Measurements from ENCODE around the gene COA8.

COA8 gene

DNA sequence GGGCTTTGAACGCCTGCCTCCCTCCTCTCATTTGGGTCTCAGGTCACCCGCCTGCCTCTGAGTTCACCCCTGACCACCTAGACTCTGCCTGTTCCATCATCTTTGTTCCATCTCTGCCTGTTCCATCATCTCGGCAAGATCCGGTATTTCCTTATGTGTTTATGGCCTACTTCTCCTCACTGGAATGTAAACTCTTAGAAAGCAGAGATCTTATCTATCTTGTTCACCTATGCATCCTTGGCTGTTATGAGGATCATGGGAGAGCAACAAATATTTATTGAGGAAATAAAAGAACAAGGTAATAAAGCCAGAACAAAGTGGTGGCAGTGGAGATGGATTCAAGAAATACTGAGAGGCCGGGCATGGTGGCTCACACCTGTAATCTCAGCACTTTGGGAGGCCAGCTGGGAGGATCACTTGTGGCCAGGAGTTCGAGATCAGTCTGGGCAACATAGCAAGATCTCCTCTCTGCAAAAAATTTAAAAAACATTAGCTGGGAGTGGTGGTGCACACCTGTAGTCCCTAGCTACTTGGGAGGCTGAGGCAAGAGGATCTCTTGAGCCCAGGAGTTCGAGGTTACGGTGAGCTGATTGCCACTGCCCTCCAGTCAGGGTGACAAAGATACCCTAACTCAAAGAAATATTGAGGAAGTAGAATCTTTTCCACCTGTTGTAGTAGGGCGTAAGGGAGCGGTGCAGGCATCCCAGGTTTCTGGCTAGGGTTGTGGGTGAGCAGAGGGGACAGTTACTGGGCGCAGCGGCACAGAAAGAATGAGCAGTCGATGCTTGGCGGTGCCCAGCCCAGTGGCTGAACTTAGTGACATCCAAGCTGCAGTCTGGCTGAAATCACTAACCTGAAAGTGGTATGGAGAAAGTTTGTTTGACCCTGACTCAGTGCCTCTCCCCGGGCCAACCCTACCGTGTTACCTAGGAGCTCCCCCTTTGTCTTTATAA is 64.6 kb downstream of the COA8 start:
- Histone ChIP-seq H3K4me1 (ENCODE audit: control insufficient read depth, insufficient read depth, low read depth, low read length) (peaks cover 26% of the 10 kb centered on the region), H2BK5ac (ENCODE audit: low read depth, low read length, poor library complexity, severe bottlenecking) (no peak overlapping the region), H2AFZ (ENCODE audit: low read depth, low read length) (no peak overlapping the region), H2BK12ac (ENCODE audit: low read length in 2 of 2) (peak overlapping the region in 1 of 2 experiments; percentile 87), H2BK15ac (ENCODE audit: low read depth, poor library complexity, severe bottlenecking) (peak overlapping the region; percentile 60), H3K27ac (ENCODE audit: low read length, poor library complexity, severe bottlenecking) (peak overlapping the region; percentile 39), H3K4me3 (ENCODE audit: insufficient read depth in 1 of 2, low read depth in 1 of 2, low read length in 2 of 2) (no peak overlapping the region), H2AK5ac (ENCODE audit: low read length, severe bottlenecking) (peak overlapping the region; percentile 75), H3K79me1 (replicated peaks; ENCODE audit: low read length, poor library complexity, severe bottlenecking) (no peaks in the 10 kb centered on the region), H4K8ac (ENCODE audit: low read length) (no peak overlapping the region), H3K18ac (ENCODE audit: low read depth in 1 of 2, low read length in 2 of 2) (peak overlapping the region; percentile 11 to 87), H3K23ac (ENCODE audit: low read length in 2 of 2) (peak overlapping the region in 1 of 2 experiments; percentile 11), H3K4me2 (ENCODE audit: low read length, poor library complexity, severe bottlenecking) (no peak overlapping the region), H2BK120ac (ENCODE audit: low read depth, low read length) (no peak overlapping the region), H3K9me3 (ENCODE audit: control insufficient read depth, low read length) (no peaks in the 10 kb centered on the region), H3K27me3 (ENCODE audit: control insufficient read depth in 1 of 2, insufficient read depth in 1 of 2, low read length in 2 of 2) (no peaks in the 10 kb centered on the region), H3K36me3 (ENCODE audit: control insufficient read depth in 1 of 2, insufficient read depth in 2 of 2, low read depth in 1 of 2, low read length in 2 of 2) (peaks cover 0 to 5% of the 10 kb centered on the region in 2 experiments), H3K14ac (ENCODE audit: low read length in 2 of 2) (no peak overlapping the region), H4K91ac (ENCODE audit: low read length) (peak overlapping the region; percentile 85), H3K4ac (ENCODE audit: low read depth in 1 of 2, low read length in 2 of 2) (peak overlapping the region in 1 of 2 experiments; percentile 19), H3K9ac (ENCODE audit: low read length) (peak overlapping the region; percentile 98)
- 90% methylated on average over 16 of the region's 16 CpGs for WGBS
- DNase-seq = no peak

DNA sequence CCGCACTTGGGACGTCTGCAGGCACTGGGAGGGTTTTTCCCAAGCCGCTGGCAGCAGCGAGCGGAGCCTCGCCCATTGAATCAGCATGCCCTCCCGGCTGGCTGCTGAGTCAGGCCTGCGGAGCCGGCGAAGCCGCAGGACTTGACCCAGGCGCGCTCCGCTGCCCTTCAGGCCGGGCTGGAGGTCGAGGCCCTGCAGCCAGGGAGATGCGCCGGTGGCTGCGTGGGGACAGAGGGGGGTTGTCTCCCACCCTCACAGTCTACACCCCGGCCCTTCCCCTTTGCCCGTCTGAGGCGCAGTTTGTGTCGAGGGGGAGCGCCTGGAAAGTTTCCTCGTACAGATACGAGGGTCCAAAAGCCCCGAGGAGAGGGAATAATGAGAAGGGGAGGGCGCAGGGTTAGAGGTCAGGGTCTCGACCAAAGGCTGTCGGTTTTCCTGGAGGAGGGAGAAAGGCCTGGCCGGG is 65.5 kb downstream of the COA8 start:
- H3K79me1 ChIP-seq (replicated peaks; ENCODE audit: low read length, poor library complexity, severe bottlenecking) = no peaks in the 10 kb centered on the region
- peak overlapping the region; percentile 98 for H4K8ac ChIP-seq (ENCODE audit: low read length)
- peak; percentile 90 for DNase-seq
- no peaks in the 10 kb centered on the region for H3K27me3 ChIP-seq (ENCODE audit: control insufficient read depth in 1 of 2, insufficient read depth in 1 of 2, low read length in 2 of 2)
- H3K9ac ChIP-seq (ENCODE audit: low read length) = peak overlapping the region; percentile 98
- H3K14ac ChIP-seq (ENCODE audit: low read length in 2 of 2) = no peak overlapping the region
- H3K36me3 ChIP-seq (ENCODE audit: control insufficient read depth in 1 of 2, insufficient read depth in 2 of 2, low read depth in 1 of 2, low read length in 2 of 2) = peaks cover 5 to 13% of the 10 kb centered on the region in 2 experiments
- peak overlapping the region; percentile 64 for H2AFZ ChIP-seq (ENCODE audit: low read depth, low read length)
- H3K4me3 ChIP-seq (ENCODE audit: insufficient read depth in 1 of 2, low read depth in 1 of 2, low read length in 2 of 2) = peak overlapping the region; percentile 92 to 99
- peak overlapping the region; percentile 94 for H2BK5ac ChIP-seq (ENCODE audit: low read depth, low read length, poor library complexity, severe bottlenecking)
- H3K4ac ChIP-seq (ENCODE audit: low read depth in 1 of 2, low read length in 2 of 2) = peak overlapping the region; percentile 86 to 95
- H2BK15ac ChIP-seq (ENCODE audit: low read depth, poor library complexity, severe bottlenecking) = peak overlapping the region; percentile 60
- no peaks in the 10 kb centered on the region for H3K9me3 ChIP-seq (ENCODE audit: control insufficient read depth, low read length)
- H3K4me1 ChIP-seq (ENCODE audit: control insufficient read depth, insufficient read depth, low read depth, low read length) = peaks cover 28% of the 10 kb centered on the region
- H4K91ac ChIP-seq (ENCODE audit: low read length) = peak overlapping the region; percentile 73
- H2AK5ac ChIP-seq (ENCODE audit: low read length, severe bottlenecking) = peak overlapping the region; percentile 59
- H3K4me2 ChIP-seq (ENCODE audit: low read length, poor library complexity, severe bottlenecking) = peak overlapping the region; percentile 76
- H2BK12ac ChIP-seq (ENCODE audit: low read length in 2 of 2) = no peak overlapping the region
- WGBS = 6% methylated on average over 23 of the region's 31 CpGs
- peak overlapping the region; percentile 96 to 98 for H3K18ac ChIP-seq (ENCODE audit: low read depth in 1 of 2, low read length in 2 of 2)
- peak overlapping the region in 1 of 2 experiments; percentile 54 for H3K23ac ChIP-seq (ENCODE audit: low read length in 2 of 2)
- H2BK120ac ChIP-seq (ENCODE audit: low read depth, low read length) = peak overlapping the region; percentile 95
- peak overlapping the region; percentile 91 for H3K27ac ChIP-seq (ENCODE audit: low read length, poor library complexity, severe bottlenecking)

DNA sequence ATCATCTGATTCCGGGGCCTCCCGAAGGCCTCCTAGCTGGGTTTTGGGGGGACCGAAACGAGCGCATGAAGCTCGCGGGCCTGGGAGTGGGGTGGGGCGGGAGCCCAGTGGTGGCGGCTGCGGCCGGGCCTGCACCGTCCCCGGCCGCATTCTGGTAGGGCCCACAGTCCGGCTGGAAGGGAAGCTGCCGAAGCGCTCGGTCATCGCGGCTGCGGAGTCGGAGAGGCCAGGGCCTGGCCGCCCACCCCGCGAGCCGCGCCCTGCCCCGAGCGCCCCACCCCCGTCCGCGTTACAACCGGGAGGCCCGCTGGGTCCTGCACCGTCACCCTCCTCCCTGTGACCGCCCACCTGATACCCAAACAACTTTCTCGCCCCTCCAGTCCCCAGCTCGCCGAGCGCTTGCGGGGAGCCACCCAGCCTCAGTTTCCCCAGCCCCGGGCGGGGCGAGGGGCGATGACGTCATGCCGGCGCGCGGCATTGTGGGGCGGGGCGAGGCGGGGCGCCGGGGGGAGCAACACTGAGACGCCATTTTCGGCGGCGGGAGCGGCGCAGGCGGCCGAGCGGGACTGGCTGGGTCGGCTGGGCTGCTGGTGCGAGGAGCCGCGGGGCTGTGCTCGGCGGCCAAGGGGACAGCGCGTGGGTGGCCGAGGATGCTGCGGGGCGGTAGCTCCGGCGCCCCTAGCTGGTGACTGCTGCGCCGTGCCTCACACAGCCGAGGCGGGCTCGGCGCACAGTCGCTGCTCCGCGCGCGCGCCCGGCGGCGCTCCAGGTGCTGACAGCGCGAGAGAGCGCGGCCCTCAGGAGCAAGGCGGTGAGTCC is 66.1 kb downstream of the COA8 start, which contains the start of gene KLC1:
TSS of gene KLC1 (plus strand) at position 528 of the 819 bp plus-strand sequence. CDS start 25,354 bp downstream, outside the sequence.
- peak within 1 kb of the TSS in 1 of 2 experiments; percentile 74 for H2BK12ac ChIP-seq (ENCODE audit: low read length in 2 of 2)
- peak within 1 kb of the TSS; percentile 72 for H2AFZ ChIP-seq (ENCODE audit: low read depth, low read length)
- H3K18ac ChIP-seq (ENCODE audit: low read depth in 1 of 2, low read length in 2 of 2) = peak within 1 kb of the TSS; percentile 96 to 98
- no peaks in the 10 kb centered on the region for H3K27me3 ChIP-seq (ENCODE audit: control insufficient read depth in 1 of 2, insufficient read depth in 1 of 2, low read length in 2 of 2)
- peak within 1 kb of the TSS; percentile 95 for H2BK120ac ChIP-seq (ENCODE audit: low read depth, low read length)
- H2BK15ac ChIP-seq (ENCODE audit: low read depth, poor library complexity, severe bottlenecking) = peak within 1 kb of the TSS; percentile 97
- H4K91ac ChIP-seq (ENCODE audit: low read length) = peak within 1 kb of the TSS; percentile 99
- peak within 1 kb of the TSS; percentile 92 to 99 for H3K4me3 ChIP-seq (ENCODE audit: insufficient read depth in 1 of 2, low read depth in 1 of 2, low read length in 2 of 2)
- peak within 1 kb of the TSS; percentile 90 to 98 for H3K23ac ChIP-seq (ENCODE audit: low read length in 2 of 2)
- H2BK5ac ChIP-seq (ENCODE audit: low read depth, low read length, poor library complexity, severe bottlenecking) = peak within 1 kb of the TSS; percentile 94
- H3K9me3 ChIP-seq (ENCODE audit: control insufficient read depth, low read length) = no peaks in the 10 kb centered on the region
- no peaks in the 10 kb centered on the region for H3K79me1 ChIP-seq (replicated peaks; ENCODE audit: low read length, poor library complexity, severe bottlenecking)
- peaks cover 9 to 16% of the 10 kb centered on the region in 2 experiments for H3K36me3 ChIP-seq (ENCODE audit: control insufficient read depth in 1 of 2, insufficient read depth in 2 of 2, low read depth in 1 of 2, low read length in 2 of 2)
- peak within 1 kb of the TSS; percentile 98 for H3K9ac ChIP-seq (ENCODE audit: low read length)
- peak within 1 kb of the TSS; percentile 59 for H2AK5ac ChIP-seq (ENCODE audit: low read length, severe bottlenecking)
- H3K4ac ChIP-seq (ENCODE audit: low read depth in 1 of 2, low read length in 2 of 2) = peak within 1 kb of the TSS; percentile 96 to 99
- peak within 1 kb of the TSS; percentile 76 for H3K4me2 ChIP-seq (ENCODE audit: low read length, poor library complexity, severe bottlenecking)
- peaks cover 29% of the 10 kb centered on the region for H3K4me1 ChIP-seq (ENCODE audit: control insufficient read depth, insufficient read depth, low read depth, low read length)
- WGBS = 2% methylated on average over 64 of the region's 97 CpGs
- DNase-seq = peak; percentile 74
- peak within 1 kb of the TSS; percentile 91 for H3K27ac ChIP-seq (ENCODE audit: low read length, poor library complexity, severe bottlenecking)
- H4K8ac ChIP-seq (ENCODE audit: low read length) = peak within 1 kb of the TSS; percentile 98
- peak within 1 kb of the TSS in 1 of 2 experiments; percentile 99 for H3K14ac ChIP-seq (ENCODE audit: low read length in 2 of 2)

Measured in mesenchymal stem cell (in vitro differentiated cells and primary cell).